ENCODE data around the gene RBM33.

Gene RBM33

DNA sequence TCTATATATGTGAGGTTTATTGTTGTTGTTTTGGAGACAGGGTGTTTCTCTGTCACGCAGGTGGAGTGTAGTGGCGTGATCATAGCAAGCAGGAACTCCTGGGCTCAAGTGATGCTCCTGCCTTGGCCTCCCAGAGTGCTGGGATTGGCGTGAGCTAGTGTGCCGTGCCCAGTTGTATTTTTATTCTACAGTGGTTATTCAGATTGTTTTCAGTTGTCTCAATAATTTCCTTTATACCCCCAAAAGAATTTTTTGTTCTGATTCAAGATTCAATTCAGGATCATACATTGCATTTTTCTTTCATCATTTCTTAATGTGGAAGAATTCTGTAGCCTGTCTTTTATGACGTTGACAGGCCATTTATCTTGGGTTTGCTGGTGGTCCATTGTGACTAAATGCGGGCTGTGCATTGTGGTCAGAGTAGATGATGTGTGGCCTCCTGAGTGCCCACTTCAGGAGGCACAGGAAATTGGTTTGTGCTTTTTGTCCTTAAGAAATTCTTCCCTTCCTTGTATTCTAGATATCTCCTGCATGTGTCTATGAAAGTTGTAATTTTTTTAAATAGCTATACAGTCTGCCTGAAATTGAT lies 22.9 kb downstream of the RBM33 start:
- TF ChIP-seq CTCF (IDR thresholded peaks at IDR 0.05; ENCODE audit: low read length) (no peak), EZH2 (IDR thresholded peaks at IDR 0.05; ENCODE audit: borderline replicate concordance, low read length) (no peak)
- Histone ChIP-seq H3K27me3 (ENCODE audit: insufficient read depth, low read length) (no peaks in the 10 kb centered on the region), H4K20me1 (ENCODE audit: insufficient read depth, low read length) (peaks cover 16% of the 10 kb centered on the region)

DNA sequence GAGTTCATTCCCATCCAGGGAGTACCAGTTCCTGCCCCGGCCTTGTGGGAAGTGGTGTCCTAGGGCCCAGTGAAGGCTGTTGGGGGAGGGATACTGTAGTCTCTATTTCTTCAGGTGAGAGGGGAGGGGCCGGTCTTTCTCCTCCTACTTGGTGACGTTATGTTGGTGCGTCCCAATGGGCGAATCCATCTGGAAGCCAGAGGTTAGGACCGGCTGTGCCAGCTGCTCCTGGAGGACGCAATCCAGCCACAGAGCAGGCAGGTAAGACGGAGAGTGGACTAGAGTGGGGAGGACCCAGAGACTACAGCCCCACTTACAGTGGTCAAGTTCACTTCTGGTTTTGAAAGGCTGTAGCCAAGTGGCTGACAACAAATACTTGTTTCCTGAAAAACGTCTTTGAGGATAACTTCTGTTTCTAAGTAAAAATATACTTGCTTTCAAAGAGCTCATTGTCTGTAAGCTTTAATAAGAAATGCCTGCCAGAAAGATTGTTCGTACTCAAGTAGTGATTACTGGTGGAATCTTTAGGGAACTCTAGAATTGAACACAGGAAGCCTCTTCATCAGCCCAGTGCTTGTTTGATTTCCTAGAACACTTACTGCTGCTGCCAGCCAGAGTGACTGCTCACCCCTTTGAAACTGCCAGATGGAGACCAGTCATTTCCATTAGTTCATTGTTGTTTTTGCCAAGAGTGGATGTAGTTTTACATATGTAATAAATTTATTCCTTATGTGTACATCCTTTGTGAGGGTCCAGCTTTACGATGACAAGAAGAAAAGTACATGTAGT lies 25.4 kb downstream of the RBM33 start:
- H4K20me1 ChIP-seq (ENCODE audit: insufficient read depth, low read length), result peaks cover 16% of the 10 kb centered on the region
- H3K9me3 ChIP-seq (ENCODE audit: low read length), result no peaks in the 10 kb centered on the region

More for the DNA sequence above, 22.9 kb downstream of the RBM33 start:
- Histone ChIP-seq H3K4me2 (ENCODE audit: low read length) (no peak overlapping the region), H3K9me3 (ENCODE audit: low read length) (no peaks in the 10 kb centered on the region), H2AFZ (ENCODE audit: low read length) (no peak overlapping the region), H3K79me2 (ENCODE audit: insufficient read depth, low read length) (peaks cover 100% of the 10 kb centered on the region), H3K4me3 (ENCODE audit: low read depth, low read length, poor library complexity, severe bottlenecking) (no peak overlapping the region), H3K9ac (ENCODE audit: low read length) (no peak overlapping the region), H3K9me2 (ENCODE audit: low read depth, low read length) (no peaks in the 10 kb centered on the region), H3K36me3 (ENCODE audit: insufficient read depth, low read length) (peaks cover 64% of the 10 kb centered on the region), H3K4me1 (ENCODE audit: insufficient read depth, low read length, severe bottlenecking) (peaks cover 56% of the 10 kb centered on the region), H3K27ac (ENCODE audit: low read depth, low read length, poor library complexity, severe bottlenecking) (peak overlapping the region; percentile 8), H3F3A (ENCODE audit: insufficient read depth, low read length) (no peaks in the 10 kb centered on the region)

DNA sequence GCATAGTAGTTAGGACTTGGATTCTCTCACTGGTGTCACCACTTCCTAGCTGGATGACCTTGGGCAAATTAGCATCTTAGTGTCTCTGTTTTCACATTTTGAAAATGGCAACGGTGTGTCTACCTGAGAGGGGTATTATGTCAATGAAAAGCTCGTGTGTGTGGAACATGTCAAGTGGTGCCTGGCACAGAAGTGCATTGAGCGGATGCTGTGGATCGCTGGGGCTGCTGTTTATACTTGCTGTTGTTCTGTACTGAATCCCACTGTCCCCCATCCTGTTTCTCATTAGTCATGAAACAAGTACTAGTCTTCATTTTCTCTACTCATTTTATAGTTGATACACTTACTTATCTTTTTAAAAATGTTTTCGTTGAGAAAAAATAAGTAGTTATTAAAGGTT lies 26.1 kb downstream of the RBM33 start:
- peaks cover 94% of the 10 kb centered on the region for H3K79me2 ChIP-seq (ENCODE audit: insufficient read depth, low read length)
- no peaks in the 10 kb centered on the region for H3K9me2 ChIP-seq (ENCODE audit: low read depth, low read length)
- H3K27me3 ChIP-seq (ENCODE audit: insufficient read depth, low read length), result no peaks in the 10 kb centered on the region
- H3K9ac ChIP-seq (ENCODE audit: low read length), result no peak overlapping the region
- no peak overlapping the region for H3K4me2 ChIP-seq (ENCODE audit: low read length)
- H4K20me1 ChIP-seq (ENCODE audit: insufficient read depth, low read length), result peaks cover 16% of the 10 kb centered on the region
- H3K27ac ChIP-seq (ENCODE audit: low read depth, low read length, poor library complexity, severe bottlenecking), result no peak overlapping the region
- no peak overlapping the region for H3K4me3 ChIP-seq (ENCODE audit: low read depth, low read length, poor library complexity, severe bottlenecking)
- H3K36me3 ChIP-seq (ENCODE audit: insufficient read depth, low read length), result peaks cover 62% of the 10 kb centered on the region
- TF ChIP-seq CTCF (IDR thresholded peaks at IDR 0.05; ENCODE audit: low read length) (no peak), EZH2 (IDR thresholded peaks at IDR 0.05; ENCODE audit: borderline replicate concordance, low read length) (no peak)
- H2AFZ ChIP-seq (ENCODE audit: low read length), result no peak overlapping the region
- no peaks in the 10 kb centered on the region for H3K9me3 ChIP-seq (ENCODE audit: low read length)
- no peaks in the 10 kb centered on the region for H3F3A ChIP-seq (ENCODE audit: insufficient read depth, low read length)
- H3K4me1 ChIP-seq (ENCODE audit: insufficient read depth, low read length, severe bottlenecking), result peaks cover 35% of the 10 kb centered on the region

More for the DNA sequence above, 25.4 kb downstream of the RBM33 start:
- Histone ChIP-seq H3K9me2 (ENCODE audit: low read depth, low read length) (no peaks in the 10 kb centered on the region), H3K4me2 (ENCODE audit: low read length) (no peak overlapping the region), H3K27me3 (ENCODE audit: insufficient read depth, low read length) (no peaks in the 10 kb centered on the region), H3K4me3 (ENCODE audit: low read depth, low read length, poor library complexity, severe bottlenecking) (no peak overlapping the region), H3K79me2 (ENCODE audit: insufficient read depth, low read length) (peaks cover 94% of the 10 kb centered on the region), H3K9ac (ENCODE audit: low read length) (no peak overlapping the region), H3F3A (ENCODE audit: insufficient read depth, low read length) (no peaks in the 10 kb centered on the region), H3K27ac (ENCODE audit: low read depth, low read length, poor library complexity, severe bottlenecking) (no peak overlapping the region), H3K36me3 (ENCODE audit: insufficient read depth, low read length) (peaks cover 68% of the 10 kb centered on the region), H2AFZ (ENCODE audit: low read length) (no peak overlapping the region), H3K4me1 (ENCODE audit: insufficient read depth, low read length, severe bottlenecking) (peaks cover 41% of the 10 kb centered on the region)
- no peak for TF ChIP-seq CTCF (IDR thresholded peaks at IDR 0.05; ENCODE audit: low read length)
- TF ChIP-seq EZH2 (IDR thresholded peaks at IDR 0.05; ENCODE audit: borderline replicate concordance, low read length), result no peak
